Loucy (cell line): ENCODE results near the gene ICAM1.

Experiments
- CTCF ChIP-seq: fragments of 200-600 bp; sonication (generic); conservative IDR thresholded peaks from 2 replicates; pipeline ENCODE4 v1.5.1; 2014; ENCODE audit warnings: mild to moderate bottlenecking, antibody characterized with exemption, low read length
- EZH2phosphoT487 ChIP-seq: fragments of 200-600 bp; IDR thresholded peaks from 2 replicates; pipeline ENCODE4 v1.6.1; 2018; ENCODE audit warnings: antibody characterized with exemption, mild to moderate bottlenecking, moderate library complexity, borderline replicate concordance

GRCh38 chr19:10291554-10292205, 20.8 kb downstream of the ICAM1 start:
- TF ChIP-seq CTCF, result no peak
- no peak for TF ChIP-seq EZH2phosphoT487
